ENCODE data around the gene OLFM4.

Gene OLFM4

GRCh38 chr13:53074114-53074513, 45.5 kb downstream of the OLFM4 start:
- no peak for TF ChIP-seq CTCF (IDR thresholded peaks at IDR 0.05; ENCODE audit: low read length, missing control alignments)
- no peak for DNase-seq (ENCODE audit: low read depth)
- no peak overlapping the region for H3K4me3 ChIP-seq (replicated peaks; ENCODE audit: low read depth, low read length)

- no peak for DNase-seq (ENCODE audit: low read depth)
- no peak for TF ChIP-seq CTCF (IDR thresholded peaks at IDR 0.05; ENCODE audit: low read length, missing control alignments)
- H3K4me3 ChIP-seq (replicated peaks; ENCODE audit: low read depth, low read length) = no peak overlapping the region
Observed at GRCh38 chr13:53075356-53076041, 46.9 kb downstream of the OLFM4 start.

GRCh38 chr13:53079691-53080090, 51.1 kb downstream of the OLFM4 start:
- no peak overlapping the region for H3K4me3 ChIP-seq (replicated peaks; ENCODE audit: low read depth, low read length)
- TF ChIP-seq CTCF (IDR thresholded peaks at IDR 0.05; ENCODE audit: low read length, missing control alignments) = no peak
- no peak for DNase-seq (ENCODE audit: low read depth)

DNA sequence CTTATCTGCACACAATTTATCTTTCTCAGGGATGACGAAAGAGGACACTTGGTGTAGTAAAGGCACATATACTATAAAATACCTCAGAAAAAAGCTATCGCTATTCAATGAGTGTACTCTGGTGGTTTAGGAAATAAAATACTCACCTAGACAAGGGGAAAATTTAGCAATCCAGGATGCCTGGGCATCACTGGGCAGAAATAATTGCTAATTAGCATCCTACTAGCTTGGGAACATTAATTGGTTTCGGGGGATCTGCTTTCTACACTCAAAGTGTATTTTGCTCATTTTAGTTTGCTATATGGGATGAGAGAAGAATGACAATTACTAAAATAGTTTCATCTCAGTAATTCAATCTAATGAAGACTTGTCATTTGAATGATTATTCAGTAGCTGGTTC, 60.3 kb downstream of the OLFM4 start:
- no peak for DNase-seq (ENCODE audit: low read depth)
- H3K4me3 ChIP-seq (replicated peaks; ENCODE audit: low read depth, low read length) = no peak overlapping the region
- no peak for TF ChIP-seq CTCF (IDR thresholded peaks at IDR 0.05; ENCODE audit: low read length, missing control alignments)

GRCh38 chr13:53089951-53090350, 61.3 kb downstream of the OLFM4 start:
- H3K4me3 ChIP-seq (replicated peaks; ENCODE audit: low read depth, low read length) = no peak overlapping the region
- no peak for DNase-seq (ENCODE audit: low read depth)
- TF ChIP-seq CTCF (IDR thresholded peaks at IDR 0.05; ENCODE audit: low read length, missing control alignments) = no peak

DNA sequence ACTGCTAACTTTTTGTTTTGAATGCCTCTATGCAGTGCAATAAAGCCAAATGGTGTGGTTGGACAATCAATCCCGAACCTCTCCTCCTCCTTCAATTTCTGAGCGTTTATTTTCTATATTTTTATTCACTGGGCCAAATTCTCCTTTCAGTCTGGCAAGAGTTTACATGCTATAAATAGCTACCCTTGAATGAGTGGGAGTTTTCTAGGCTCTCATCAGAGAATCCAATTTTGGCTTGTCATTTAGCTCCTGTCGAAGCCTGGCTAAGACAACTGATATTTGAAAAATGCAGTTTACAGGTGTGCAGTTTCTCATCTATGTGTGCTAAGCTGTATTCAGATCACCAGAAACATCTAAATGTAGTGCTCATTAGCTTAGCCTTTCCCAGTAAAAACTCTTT, 61.8 kb downstream of the OLFM4 start:
- DNase-seq (ENCODE audit: low read depth) = no peak
- H3K4me3 ChIP-seq (replicated peaks; ENCODE audit: low read depth, low read length) = no peak overlapping the region
- TF ChIP-seq CTCF (IDR thresholded peaks at IDR 0.05; ENCODE audit: low read length, missing control alignments) = no peak

DNA sequence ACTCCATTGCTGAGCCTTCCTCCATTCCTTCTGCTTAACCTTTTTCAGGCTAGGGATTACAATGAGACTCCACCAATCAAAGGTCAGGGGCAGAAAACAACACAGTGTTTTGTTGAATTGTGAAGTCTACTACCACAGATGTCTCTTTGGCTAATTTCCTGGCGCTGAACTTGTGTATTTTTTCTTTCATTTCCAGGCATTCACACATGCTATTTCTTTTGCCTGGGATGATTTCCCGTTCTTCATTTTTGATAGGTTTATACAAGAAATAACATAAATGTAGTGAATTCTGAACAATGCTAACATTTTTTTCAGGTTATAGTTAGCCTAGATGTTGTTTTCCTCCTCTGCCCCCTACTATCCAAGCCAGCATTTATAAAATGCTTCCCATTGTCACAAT, 64.3 kb downstream of the OLFM4 start:
- H3K4me3 ChIP-seq (replicated peaks; ENCODE audit: low read depth, low read length) = no peak overlapping the region
- no peak for TF ChIP-seq CTCF (IDR thresholded peaks at IDR 0.05; ENCODE audit: low read length, missing control alignments)
- no peak for DNase-seq (ENCODE audit: low read depth)
